IMR-90 (cell line): ENCODE results near the gene TUBG2. TPM values are rescaled to one million over a fixed set of nuclear protein-coding genes. Genes with fewer than 3 reads are reported as not detected.

ENCODE experiments used
- CEBPB ChIP-seq: IDR thresholded peaks from 2 replicates; pipeline ENCODE4 v1.6.1; 2012; ENCODE audit warnings: low read depth, low read length, improper control_type of control experiment
- NFE2L2 ChIP-seq: fragments of 150-350 bp; IDR thresholded peaks from 2 replicates; pipeline ENCODE4 v1.6.1; 2016; ENCODE audit warnings: low read depth, mild to moderate bottlenecking, low read length
- RFX5 ChIP-seq: IDR thresholded peaks from 2 replicates; pipeline ENCODE4 v1.8.0; 2012; ENCODE audit warnings: low read depth, mild to moderate bottlenecking, low read length, moderate library complexity
- USF2 ChIP-seq: fragments of 150-350 bp; IDR thresholded peaks from 2 replicates; pipeline ENCODE4 v1.6.1; 2017; ENCODE audit warnings: mild to moderate bottlenecking, antibody characterized with exemption, low read length, low read depth
- polyA plus RNA-seq, 3 experiments: library from polyadenylated mRNA; depleted of rRNA; stranded (reverse); fragments of >200 nt; gene quantifications; 2 replicates each; pipeline ENCODE4 v1.2.3, GENCODE V29; 2012; ENCODE audit warnings: low replicate concordance in 1 of 3
- total RNA-seq: library from RNA; depleted of rRNA; stranded (reverse); fragments of >200 nt; gene quantifications from 2 replicates; pipeline ENCODE4 v1.2.3, GENCODE V29; 2012

The TUBG2 gene
- total and polyA plus RNA-seq, 2 of the 4 experiments (the other 2 are of a cell fraction) = 3.6 to 24.6 TPM

DNA sequence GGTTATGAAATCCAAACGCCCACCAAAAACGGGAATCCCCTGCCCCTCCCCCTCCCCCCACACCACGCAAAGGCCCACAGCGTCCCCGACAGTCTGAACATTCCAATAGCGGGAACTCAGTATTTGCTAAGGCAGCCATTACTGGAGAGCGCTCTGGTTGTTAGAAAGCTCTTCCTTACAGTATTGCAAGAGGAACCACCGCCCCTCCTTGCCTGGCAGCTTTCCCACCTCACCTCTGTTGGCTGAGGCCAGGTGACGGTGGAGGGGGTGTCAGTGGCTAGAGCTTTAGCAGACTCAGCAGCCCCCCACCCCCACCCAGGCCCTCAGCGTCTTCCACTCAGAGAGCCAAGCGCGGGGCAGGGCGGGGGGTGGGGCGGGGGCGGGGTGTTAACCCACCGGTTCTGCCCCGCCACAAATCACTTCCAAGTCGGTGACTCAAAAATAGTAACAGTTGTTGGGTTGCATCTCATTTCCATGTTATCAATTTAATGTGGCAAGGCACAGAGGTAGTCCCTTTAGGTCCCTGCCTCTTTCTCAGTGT, 19.9 kb downstream of the TUBG2 start (continued):
- no peak for TF ChIP-seq NFE2L2
- no peak for TF ChIP-seq RFX5
- no peak for TF ChIP-seq CEBPB
- TF ChIP-seq USF2 = no peak
